GM21717 (cell line): ENCODE data around the gene MS4A6A.
"Not testable (repeated sequence)": the region's sequence is repeated elsewhere in the genome, so short reads cannot be mapped to it uniquely, and the experiment has no call there.

Experiments used
- ATAC-seq: cut with Tn5 transposase; IDR thresholded peaks from one replicate; pipeline ENCODE4 v1.9.1; 2021; ENCODE audit warnings: mild to moderate bottlenecking, moderate library complexity; ENCODE audit not compliant: unreplicated experiment

Gene MS4A6A

GRCh38 chr11:60130496-60130895 is 52.4 kb downstream of the MS4A6A start:
- no peak for ATAC-seq

GRCh38 chr11:60129853-60130252 is 53.0 kb downstream of the MS4A6A start:
- ATAC-seq: no peak

GRCh38 chr11:60128866-60129265 is 54.0 kb downstream of the MS4A6A start:
- not testable (repeated sequence) for ATAC-seq

GRCh38 chr11:60128376-60128775 is 54.5 kb downstream of the MS4A6A start:
- no peak for ATAC-seq

GRCh38 chr11:60127311-60127811 is 55.5 kb downstream of the MS4A6A start:
- ATAC-seq: no peak

- no peak for ATAC-seq
Measured at GRCh38 chr11:60125956-60126585, 56.8 kb downstream of the MS4A6A start.

GRCh38 chr11:60124802-60125432 is 58.0 kb downstream of the MS4A6A start:
- no peak for ATAC-seq
